Osteocyte (in vitro differentiated cells): ENCODE data around the gene PARD3B. TPM values are rescaled to one million over a fixed set of nuclear protein-coding genes. Genes with fewer than 3 reads are reported as not detected.

ENCODE experiments used
- DNase-seq: peaks from one replicate; pipeline ENCODE4 v3.0.0; 2021; ENCODE audit warnings: mixed read lengths; ENCODE audit not compliant: unreplicated experiment; ENCODE audit errors: extremely low spot score
- H3K27ac Mint-ChIP-seq: one replicate; pipeline ENCODE4 v1.8.0; 2021; ENCODE audit warnings: mild to moderate bottlenecking, mixed read lengths; ENCODE audit not compliant: unreplicated experiment
- H3K27me3 Mint-ChIP-seq: one replicate; pipeline ENCODE4 v1.8.0; 2021; ENCODE audit warnings: mixed read lengths; ENCODE audit not compliant: unreplicated experiment
- H3K36me3 Mint-ChIP-seq: one replicate; pipeline ENCODE4 v1.8.0; 2021; ENCODE audit warnings: mixed read lengths; ENCODE audit not compliant: unreplicated experiment
- H3K4me1 Mint-ChIP-seq: one replicate; pipeline ENCODE4 v1.8.0; 2021; ENCODE audit warnings: mixed read lengths; ENCODE audit not compliant: unreplicated experiment
- H3K4me3 Mint-ChIP-seq: one replicate; pipeline ENCODE4 v1.8.0; 2021; ENCODE audit warnings: mild to moderate bottlenecking, moderate library complexity, mixed read lengths; ENCODE audit not compliant: unreplicated experiment
- H3K9me3 Mint-ChIP-seq: one replicate; pipeline ENCODE4 v1.8.0; 2021; ENCODE audit warnings: mixed read lengths; ENCODE audit not compliant: unreplicated experiment
- CTCF ChIP-seq: fragments of 200-600 bp; sonication (generic); IDR thresholded peaks from 2 replicates; pipeline ENCODE4 v1.5.0; 2021; ENCODE audit warnings: antibody characterized with exemption, mild to moderate bottlenecking, moderate library complexity
- total RNA-seq: library from RNA; stranded (reverse); gene quantifications from 2 replicates; pipeline ENCODE4 v1.2.1, GENCODE V29; 2021

Gene PARD3B
- total RNA-seq, 1 donor from 2014 or later, result 26.7 TPM

DNA sequence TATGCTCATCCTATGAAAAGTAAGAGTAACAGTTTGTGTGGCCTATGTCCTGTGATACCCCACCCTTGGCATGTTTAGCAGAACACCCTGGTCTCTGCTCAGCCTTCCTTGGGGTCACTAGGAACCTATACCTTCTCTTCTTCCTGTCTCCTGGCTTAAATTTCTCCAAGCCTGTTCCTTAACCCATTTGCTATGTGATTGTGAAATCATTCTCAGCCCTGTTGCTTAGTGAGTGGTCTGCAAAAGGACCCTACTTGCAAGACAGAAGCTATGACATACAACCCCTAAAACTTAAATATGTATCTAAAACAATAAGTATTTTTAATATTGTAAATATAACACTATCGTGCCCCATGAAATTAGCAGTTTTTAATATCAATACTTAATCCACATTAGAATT lies 524.7 kb downstream of the PARD3B start:
- no peak for DNase-seq
- no peaks in the 10 kb centered on the region for H3K36me3 Mint-ChIP-seq
- H3K9me3 Mint-ChIP-seq, result peaks cover 4% of the 10 kb centered on the region

DNA sequence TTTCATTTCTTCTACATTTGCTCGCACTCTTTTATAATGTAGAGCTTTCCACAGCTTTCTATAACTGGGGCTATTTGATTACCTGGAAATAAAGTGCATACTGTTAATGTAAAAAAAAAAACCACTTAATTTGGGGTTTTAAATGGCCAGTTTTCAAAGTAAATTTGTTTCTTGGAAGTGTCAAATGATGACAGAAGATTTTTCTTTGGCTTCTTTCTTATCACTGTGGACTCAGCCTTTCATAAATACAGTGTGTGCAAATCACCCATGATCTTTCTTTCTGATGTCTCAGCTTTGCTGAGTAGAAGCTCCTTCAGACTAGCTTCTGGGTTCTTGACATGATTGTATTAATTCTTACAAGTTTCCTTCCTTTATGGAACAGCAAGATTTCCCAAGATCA lies 525.6 kb downstream of the PARD3B start:
- Mint-ChIP-seq H3K27ac (no peak overlapping the region), H3K36me3 (no peaks in the 10 kb centered on the region), H3K9me3 (peaks cover 4% of the 10 kb centered on the region), H3K4me3 (no peak overlapping the region), H3K4me1 (peaks cover 12% of the 10 kb centered on the region), H3K27me3 (no peaks in the 10 kb centered on the region)
- DNase-seq, result no peak
- TF ChIP-seq CTCF, result no peak

More for the DNA sequence above, 524.7 kb downstream of the PARD3B start:
- Mint-ChIP-seq H3K27ac (no peak overlapping the region), H3K4me1 (peaks cover 12% of the 10 kb centered on the region), H3K4me3 (no peak overlapping the region), H3K27me3 (no peaks in the 10 kb centered on the region)
- TF ChIP-seq CTCF, result no peak

DNA sequence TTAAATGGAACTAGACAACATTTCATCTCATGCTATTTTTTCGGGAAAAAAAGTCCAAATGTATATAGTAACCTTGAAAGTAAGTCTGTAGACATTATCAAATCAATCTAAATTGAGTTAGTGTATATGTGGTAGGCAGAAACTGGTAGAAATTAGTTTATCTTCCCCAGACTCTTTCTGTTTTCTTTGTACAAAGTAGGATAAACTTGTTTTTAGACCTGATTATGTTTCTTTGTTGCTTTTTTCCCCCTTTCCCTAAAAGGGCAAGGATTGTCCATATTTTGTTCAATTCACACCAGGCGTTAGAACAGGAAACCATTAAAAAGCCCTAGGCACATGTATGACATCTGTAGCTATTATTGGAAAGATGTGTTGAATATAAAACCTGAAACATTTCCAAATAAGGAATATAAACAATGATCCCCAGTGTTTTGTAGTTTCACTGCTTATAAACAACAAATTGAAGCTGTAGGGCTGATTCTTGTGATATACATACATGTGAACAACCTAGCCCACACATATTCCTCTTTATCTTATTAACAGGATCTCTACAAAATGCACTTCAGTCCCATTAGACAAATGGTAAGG lies 528.3 kb downstream of the PARD3B start:
- no peaks in the 10 kb centered on the region for H3K36me3 Mint-ChIP-seq
- H3K27me3 Mint-ChIP-seq, result no peaks in the 10 kb centered on the region
- peaks cover 24% of the 10 kb centered on the region for H3K4me1 Mint-ChIP-seq
- H3K27ac Mint-ChIP-seq, result peak overlapping the region; percentile 67
- DNase-seq, result no peak
- peaks cover 4% of the 10 kb centered on the region for H3K9me3 Mint-ChIP-seq
- H3K4me3 Mint-ChIP-seq, result no peak overlapping the region
- no peak for TF ChIP-seq CTCF

- no peak for DNase-seq
- Mint-ChIP-seq H3K9me3 (no peaks in the 10 kb centered on the region), H3K4me1 (peaks cover 24% of the 10 kb centered on the region), H3K4me3 (no peak overlapping the region), H3K36me3 (no peaks in the 10 kb centered on the region), H3K27ac (no peak overlapping the region), H3K27me3 (no peaks in the 10 kb centered on the region)
- TF ChIP-seq CTCF, result no peak
These were observed 531.1 kb downstream of the PARD3B start for GRCh38 chr2:205076405-205076804.

- H3K27ac Mint-ChIP-seq, result no peak overlapping the region
- no peaks in the 10 kb centered on the region for H3K9me3 Mint-ChIP-seq
- no peaks in the 10 kb centered on the region for H3K36me3 Mint-ChIP-seq
- TF ChIP-seq CTCF, result no peak
- H3K4me1 Mint-ChIP-seq, result peaks cover 24% of the 10 kb centered on the region
- H3K4me3 Mint-ChIP-seq, result no peak overlapping the region
- DNase-seq, result no peak
- no peaks in the 10 kb centered on the region for H3K27me3 Mint-ChIP-seq
These were observed 531.9 kb downstream of the PARD3B start for GRCh38 chr2:205077159-205077558.
